A549 (cell line): Measurements from ENCODE around the gene PEA15. TPM values are rescaled to one million over a fixed set of nuclear protein-coding genes. Genes with fewer than 3 reads are reported as not detected.
A peak's percentile ranks its signal among the peaks of the same experiment; 100 is the strongest.

Experiments
- ATAC-seq, 2 experiments: fragments of 200-7000 bp in 1 of 2; fragments of >200 bp in 1 of 2; cut with Nextera tagmentation in 1 of 2; cut with Tn5 transposase in 1 of 2; 3 replicates each; pipeline versions ENCODE4 v1.8.0 to v1.9.1; 2018 to 2020; ENCODE audit warnings: mild to moderate bottlenecking in 1 of 2, moderate library complexity in 1 of 2
- CTCF ChIA-PET: fragments of 300-600 bp; sonication (Branson Sonifier 250); formaldehyde crosslinking; extraction: SDS; loops from one replicate; lab custom pipeline; 2021; ENCODE audit warnings: antibody characterized with exemption, inconsistent platforms; lab: Yijun Ruan, JAX
- POLR2A ChIA-PET: fragments of 350-600 bp; formaldehyde crosslinking; extraction: SDS; loops from one replicate; lab custom pipeline; 2021; ENCODE audit warnings: antibody characterized with exemption, inconsistent platforms; lab: Yijun Ruan, JAX
- DNase-seq, 2 experiments: peaks; one replicate each; pipeline versions ENCODE4 v3.0.0 to v3.0.0-alpha.2; 2011 to 2016; ENCODE audit warnings: low read depth in 1 of 2, low spot score in 1 of 2
- FAIRE-seq: peaks from 2 replicates; lab custom pipeline; 2011; peaks lifted over from hg19 to GRCh38; lab: Jason Lieb, UNC
- H3K27ac ChIP-seq, 2 experiments: fragments of >200 bp; sonication (Bioruptor Twin); formaldehyde crosslinking; 3 replicates each; pipeline ENCODE4 v1.5.1; 2016 to 2017
- H3K4me1 ChIP-seq: fragments of >200 bp; sonication (Bioruptor Twin); formaldehyde crosslinking; 3 replicates; pipeline ENCODE4 v1.6.1; 2016
- H3K4me2 ChIP-seq: fragments of >200 bp; sonication (Bioruptor Twin); formaldehyde crosslinking; 3 replicates; pipeline ENCODE4 v1.6.1; 2016
- H3K4me3 ChIP-seq: fragments of >200 bp; sonication (Bioruptor Twin); formaldehyde crosslinking; 3 replicates; pipeline ENCODE4 v1.5.1; 2016
- H3K9me3 ChIP-seq: fragments of >200 bp; sonication (Bioruptor Twin); formaldehyde crosslinking; 3 replicates; pipeline ENCODE4 v1.6.1; 2016
- BHLHE40 ChIP-seq: IDR thresholded peaks from 2 replicates; pipeline ENCODE4 v1.6.1; 2012; ENCODE audit warnings: low read depth, low read length, inconsistent platforms
- CHD2 ChIP-seq: fragments of 150-350 bp; IDR thresholded peaks from 2 replicates; pipeline ENCODE4 v1.6.1; 2014; ENCODE audit warnings: low read length; ENCODE audit not compliant: partially characterized antibody
- EHF ChIP-seq: fragments of 250-450 bp; sonication (Bioruptor Pico); IDR thresholded peaks from 2 replicates; pipeline ENCODE4 v1.5.0; 2020; ENCODE audit warnings: mild to moderate bottlenecking
- EHMT2 ChIP-seq: fragments of 200-600 bp; sonication (generic); IDR thresholded peaks from 2 replicates; pipeline ENCODE4 v1.6.1; 2016; ENCODE audit warnings: antibody characterized with exemption, low read depth, mild to moderate bottlenecking, moderate library complexity
- ESRRA ChIP-seq: fragments of 150-350 bp; IDR thresholded peaks from 2 replicates; pipeline ENCODE4 v1.6.1; 2014; ENCODE audit warnings: mild to moderate bottlenecking, low read length, borderline replicate concordance
- FOSL2 ChIP-seq, 2 experiments: fragments of 450-650 bp in 1 of 2; fragments of >200 bp in 1 of 2; sonication (Bioruptor Twin) in 1 of 2; formaldehyde crosslinking; IDR thresholded peaks; 2 replicates each; pipeline versions ENCODE4 v1.5.0 to v1.6.1; 2016 to 2020; ENCODE audit warnings: mild to moderate bottlenecking in 1 of 2, moderate library complexity in 1 of 2
- FOXS1 ChIP-seq: fragments of 250-450 bp; sonication (Bioruptor Pico); IDR thresholded peaks from 2 replicates; pipeline ENCODE4 v1.5.0; 2020; ENCODE audit warnings: mild to moderate bottlenecking, moderate library complexity
- HEYL ChIP-seq: fragments of 250-450 bp; sonication (Bioruptor Pico); IDR thresholded peaks from 2 replicates; pipeline ENCODE4 v1.8.0; 2021; ENCODE audit warnings: mild to moderate bottlenecking, moderate library complexity
- HOXA7 ChIP-seq: fragments of 250-450 bp; sonication (Bioruptor Pico); IDR thresholded peaks from 2 replicates; pipeline ENCODE4 v1.5.0; 2020; ENCODE audit warnings: mild to moderate bottlenecking, moderate library complexity
- KDM5A ChIP-seq: fragments of 200-600 bp; sonication (generic); IDR thresholded peaks from 2 replicates; pipeline ENCODE4 v1.6.1; 2016; ENCODE audit warnings: antibody characterized with exemption, mild to moderate bottlenecking
- MAFK ChIP-seq: fragments of 450-650 bp; IDR thresholded peaks from 2 replicates; pipeline ENCODE4 v1.6.1; 2014; ENCODE audit not compliant: partially characterized antibody
- MAZ ChIP-seq: fragments of 150-350 bp; IDR thresholded peaks from 2 replicates; pipeline ENCODE4 v1.6.1; 2014; ENCODE audit warnings: antibody characterized with exemption, low read depth, low read length, borderline replicate concordance
- MYC ChIP-seq: IDR thresholded peaks from 2 replicates; pipeline ENCODE4 v1.6.1; 2012; ENCODE audit warnings: mild to moderate bottlenecking, inconsistent platforms, low read length, improper control_type of control experiment, borderline replicate concordance
- NFE2L2 ChIP-seq: fragments of 150-350 bp; conservative IDR thresholded peaks from 2 replicates; pipeline ENCODE4 v1.6.1; 2014; ENCODE audit warnings: low read length
- NPAS2 ChIP-seq: fragments of 250-450 bp; sonication (Bioruptor Pico); IDR thresholded peaks from 2 replicates; pipeline ENCODE4 v1.8.0; 2022; ENCODE audit warnings: mild to moderate bottlenecking, moderate library complexity, borderline replicate concordance
- POLR2A ChIP-seq: IDR thresholded peaks from 2 replicates; pipeline ENCODE4 v1.6.1; 2012; ENCODE audit warnings: mild to moderate bottlenecking, low read length
- RAD21 ChIP-seq, 2 experiments: fragments of >200 bp in 1 of 2; sonication (Bioruptor Twin) in 1 of 2; formaldehyde crosslinking in 1 of 2; IDR thresholded peaks in 1 of 2; conservative IDR thresholded peaks in 1 of 2; 2 replicates in 1 of 2; 3 replicates in 1 of 2; pipeline ENCODE4 v1.6.1; 2012 to 2018; ENCODE audit warnings: inconsistent platforms in 1 of 2
- TFCP2L1 ChIP-seq: fragments of 250-450 bp; sonication (Bioruptor Pico); IDR thresholded peaks from 2 replicates; pipeline ENCODE4 v1.5.0; 2021; ENCODE audit warnings: mild to moderate bottlenecking
- WGBS: methylation state at CpG from one replicate; pipeline ENCODE4 v1.1.6; 2017; ENCODE audit errors: missing lambda C conversion rate; 5-methylcytosine and 5-hydroxymethylcytosine counted together
- polyA plus RNA-seq, 4 experiments: library from polyadenylated mRNA; depleted of rRNA in 3 of 4; stranded (reverse); fragments of >200 nt; fragmentation: RNase III in 1 of 4; extraction: RNeasy Plus Mini Kit Qiagen cat#74134 plus additional on column Dnase treatment in 1 of 4; gene quantifications; 2 replicates in 3 of 4; 3 replicates in 1 of 4; pipeline ENCODE4 v1.2.3, GENCODE V29; 2011 to 2017
- TF ChIP-seq, protein P1 (sequence below): fragments of 200-600 bp; sonication (generic); IDR thresholded peaks from 2 replicates; pipeline ENCODE4 v1.6.1; 2016; ENCODE audit warnings: antibody characterized with exemption, mild to moderate bottlenecking, moderate library complexity
- TF ChIP-seq, protein P2 (sequence below): IDR thresholded peaks from 2 replicates; pipeline ENCODE4 v1.6.1; 2012; ENCODE audit warnings: low read depth, borderline replicate concordance
- TF ChIP-seq, protein P3 (sequence below): fragments of >200 bp; sonication (Bioruptor Twin); formaldehyde crosslinking; IDR thresholded peaks from 3 replicates; pipeline ENCODE4 v1.6.1; 2016
- TF ChIP-seq, protein P4 (sequence below): fragments of 150-350 bp; IDR thresholded peaks from 2 replicates; pipeline ENCODE4 v1.6.1; 2014; ENCODE audit warnings: low read depth, mild to moderate bottlenecking, low read length
- TF ChIP-seq, protein P5 (sequence below): fragments of 250-450 bp; sonication (Bioruptor Pico); IDR thresholded peaks from 2 replicates; pipeline ENCODE4 v1.5.0; 2020; ENCODE audit warnings: low read depth, mild to moderate bottlenecking, moderate library complexity

The PEA15 gene
- polyA plus RNA-seq, 2 of the 4 experiments (the other 2 are of a cell fraction): 115 to 136 TPM

DNA sequence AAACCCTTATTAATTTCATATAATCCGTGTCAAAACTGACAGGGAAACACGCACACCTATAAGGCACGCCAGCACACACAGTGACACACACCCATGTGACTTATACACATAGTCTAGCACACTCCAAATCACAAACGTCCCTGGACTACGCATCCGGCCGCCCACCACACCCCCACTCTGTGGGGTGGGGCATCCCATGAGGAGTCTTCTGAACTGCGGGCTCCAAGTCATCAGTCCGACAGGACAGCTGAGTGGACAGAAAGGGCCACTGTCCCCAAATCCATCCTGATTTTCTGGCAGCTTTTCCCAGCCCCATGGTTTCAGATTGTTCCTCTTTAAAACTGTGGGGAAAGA lies 829 bp downstream of the PEA15 start:
- WGBS: 2% methylated on average over 9 of the region's 9 CpGs
- H3K4me1 ChIP-seq: peaks cover 45% of the 10 kb centered on the region
- DNase-seq (peak; percentile 48 to 66), FAIRE-seq (no peak), ATAC-seq (peak; percentile 68 to 76)
- ChIA-PET CTCF (interaction anchor here (1.1 to 7.6 kb wide), 5 partner anchors 10 to 104 kb away, joined by 4 to 86 read pairs (median 43); partner anchors contain the start of gene CASQ1), POLR2A (no interaction called here)
- H3K4me3 ChIP-seq: peak overlapping the region; percentile 88
- H3K9me3 ChIP-seq: no peaks in the 10 kb centered on the region
- peak overlapping the region; percentile 89 to 96 for H3K27ac ChIP-seq
- TF ChIP-seq TFCP2L1: no peak
- no peak for TF ChIP-seq KDM5A
- no peak for TF ChIP-seq NFE2L2
- TF ChIP-seq, protein P1, sequence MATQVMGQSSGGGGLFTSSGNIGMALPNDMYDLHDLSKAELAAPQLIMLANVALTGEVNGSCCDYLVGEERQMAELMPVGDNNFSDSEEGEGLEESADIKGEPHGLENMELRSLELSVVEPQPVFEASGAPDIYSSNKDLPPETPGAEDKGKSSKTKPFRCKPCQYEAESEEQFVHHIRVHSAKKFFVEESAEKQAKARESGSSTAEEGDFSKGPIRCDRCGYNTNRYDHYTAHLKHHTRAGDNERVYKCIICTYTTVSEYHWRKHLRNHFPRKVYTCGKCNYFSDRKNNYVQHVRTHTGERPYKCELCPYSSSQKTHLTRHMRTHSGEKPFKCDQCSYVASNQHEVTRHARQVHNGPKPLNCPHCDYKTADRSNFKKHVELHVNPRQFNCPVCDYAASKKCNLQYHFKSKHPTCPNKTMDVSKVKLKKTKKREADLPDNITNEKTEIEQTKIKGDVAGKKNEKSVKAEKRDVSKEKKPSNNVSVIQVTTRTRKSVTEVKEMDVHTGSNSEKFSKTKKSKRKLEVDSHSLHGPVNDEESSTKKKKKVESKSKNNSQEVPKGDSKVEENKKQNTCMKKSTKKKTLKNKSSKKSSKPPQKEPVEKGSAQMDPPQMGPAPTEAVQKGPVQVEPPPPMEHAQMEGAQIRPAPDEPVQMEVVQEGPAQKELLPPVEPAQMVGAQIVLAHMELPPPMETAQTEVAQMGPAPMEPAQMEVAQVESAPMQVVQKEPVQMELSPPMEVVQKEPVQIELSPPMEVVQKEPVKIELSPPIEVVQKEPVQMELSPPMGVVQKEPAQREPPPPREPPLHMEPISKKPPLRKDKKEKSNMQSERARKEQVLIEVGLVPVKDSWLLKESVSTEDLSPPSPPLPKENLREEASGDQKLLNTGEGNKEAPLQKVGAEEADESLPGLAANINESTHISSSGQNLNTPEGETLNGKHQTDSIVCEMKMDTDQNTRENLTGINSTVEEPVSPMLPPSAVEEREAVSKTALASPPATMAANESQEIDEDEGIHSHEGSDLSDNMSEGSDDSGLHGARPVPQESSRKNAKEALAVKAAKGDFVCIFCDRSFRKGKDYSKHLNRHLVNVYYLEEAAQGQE: no peak
- TF ChIP-seq, protein P2, sequence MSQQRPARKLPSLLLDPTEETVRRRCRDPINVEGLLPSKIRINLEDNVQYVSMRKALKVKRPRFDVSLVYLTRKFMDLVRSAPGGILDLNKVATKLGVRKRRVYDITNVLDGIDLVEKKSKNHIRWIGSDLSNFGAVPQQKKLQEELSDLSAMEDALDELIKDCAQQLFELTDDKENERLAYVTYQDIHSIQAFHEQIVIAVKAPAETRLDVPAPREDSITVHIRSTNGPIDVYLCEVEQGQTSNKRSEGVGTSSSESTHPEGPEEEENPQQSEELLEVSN: no peak
- 0 out of 2 replicates have a peak, but pooled peaks have one; percentile 9 for TF ChIP-seq MYC
- TF ChIP-seq EHMT2: no peak
- TF ChIP-seq, protein P3, sequence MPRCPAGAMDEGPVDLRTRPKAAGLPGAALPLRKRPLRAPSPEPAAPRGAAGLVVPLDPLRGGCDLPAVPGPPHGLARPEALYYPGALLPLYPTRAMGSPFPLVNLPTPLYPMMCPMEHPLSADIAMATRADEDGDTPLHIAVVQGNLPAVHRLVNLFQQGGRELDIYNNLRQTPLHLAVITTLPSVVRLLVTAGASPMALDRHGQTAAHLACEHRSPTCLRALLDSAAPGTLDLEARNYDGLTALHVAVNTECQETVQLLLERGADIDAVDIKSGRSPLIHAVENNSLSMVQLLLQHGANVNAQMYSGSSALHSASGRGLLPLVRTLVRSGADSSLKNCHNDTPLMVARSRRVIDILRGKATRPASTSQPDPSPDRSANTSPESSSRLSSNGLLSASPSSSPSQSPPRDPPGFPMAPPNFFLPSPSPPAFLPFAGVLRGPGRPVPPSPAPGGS: no peak
- peak; percentile 59 for TF ChIP-seq MAFK
- TF ChIP-seq HEYL: no peak
- no peak for TF ChIP-seq EHF
- 0 out of 2 replicates have a peak, but pooled peaks have one; percentile 3 for TF ChIP-seq BHLHE40
- peak overlapping the region; percentile 98 for H3K4me2 ChIP-seq

DNA sequence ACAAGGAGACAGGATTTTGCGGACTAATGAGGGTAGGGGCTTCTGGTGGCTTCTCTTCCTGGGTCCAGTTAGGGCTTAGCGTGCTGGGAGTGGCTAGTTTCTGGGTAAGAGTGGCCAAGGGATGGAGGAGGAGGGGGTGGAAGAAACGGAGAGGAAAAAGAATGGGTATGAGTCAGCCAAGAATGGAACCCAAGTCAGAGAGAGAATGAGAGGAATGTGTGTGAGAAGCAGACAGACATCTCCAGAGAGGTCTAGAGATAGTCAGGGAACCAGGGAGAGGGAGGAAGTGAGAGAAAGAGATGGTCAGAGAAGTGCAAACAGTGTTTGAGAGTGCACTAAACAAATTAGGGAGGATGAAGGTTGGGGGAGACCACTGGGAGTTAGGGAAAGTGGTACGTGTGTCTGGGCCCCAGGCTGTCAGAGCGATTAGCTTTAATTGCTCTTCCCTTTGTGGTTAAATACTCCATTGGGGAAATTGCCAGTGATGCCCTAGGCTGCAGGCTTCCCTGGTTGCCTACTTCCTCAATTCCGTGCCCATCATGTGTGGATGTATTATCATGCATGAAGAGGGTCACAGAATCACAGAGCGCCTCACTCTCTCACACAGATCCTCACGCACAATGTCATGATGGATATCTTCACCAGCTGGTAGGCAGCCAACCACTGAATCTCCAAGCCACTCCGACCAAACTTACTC lies 1.4 kb downstream of the PEA15 start:
- peak; percentile 40 to 69 for ATAC-seq
- DNase-seq: peak; percentile 50 to 71
- WGBS: 65% methylated on average over 9 of the region's 9 CpGs
- peak overlapping the region; percentile 89 to 96 for H3K27ac ChIP-seq
- no peak for TF ChIP-seq MYC
- TF ChIP-seq FOSL2 (IDR thresholded peaks at IDR 0.05): no peak
- peak; percentile 63 for TF ChIP-seq FOSL2 (CRISPR knock-in tag; IDR thresholded peaks at IDR 0.05)
- TF ChIP-seq, all 56 proteins: peak for 1
- CTCF ChIA-PET: interaction anchor here (1.1 to 7.6 kb wide), 7 partner anchors 7 to 105 kb away, joined by 4 to 86 read pairs (median 27); partner anchors contain the start of gene CASQ1
- peaks cover 45% of the 10 kb centered on the region for H3K4me1 ChIP-seq
- POLR2A ChIA-PET: no interaction called here
- H3K9me3 ChIP-seq: no peaks in the 10 kb centered on the region
- no peak for FAIRE-seq
- peak overlapping the region; percentile 98 for H3K4me2 ChIP-seq
- peak overlapping the region; percentile 88 for H3K4me3 ChIP-seq

DNA sequence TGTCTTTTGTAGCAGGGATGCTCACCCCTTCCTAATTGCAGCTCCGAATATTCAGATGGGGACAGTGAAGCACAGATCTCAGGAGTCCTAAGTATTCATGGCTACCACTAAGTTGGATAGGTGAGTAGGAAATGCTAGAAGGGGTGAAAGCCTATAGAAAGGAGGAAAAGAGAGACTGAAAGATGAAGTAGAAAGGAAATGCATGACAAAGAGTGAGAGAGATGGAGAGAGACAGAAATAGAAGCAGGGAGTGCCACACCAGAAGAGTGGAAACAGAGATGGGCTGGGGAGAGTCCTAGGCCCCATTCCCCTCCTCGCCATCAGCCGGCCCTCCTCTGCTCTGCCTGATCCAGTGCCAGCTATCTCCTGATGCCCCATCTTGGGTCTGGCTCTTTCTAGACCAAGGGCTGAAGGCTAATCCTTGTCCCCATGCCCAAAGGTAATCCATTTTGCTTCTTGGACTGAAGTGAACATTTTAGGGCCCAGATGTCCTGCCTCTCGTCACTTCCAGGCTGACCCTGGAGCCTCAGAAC lies 2.0 kb downstream of the PEA15 start:
- Histone ChIP-seq H3K4me2 (peak overlapping the region; percentile 98), H3K27ac (peak overlapping the region in 1 of 2 experiments; percentile 96; a peak in 3 of 6 replicates), H3K4me3 (no peak overlapping the region), H3K9me3 (no peaks in the 10 kb centered on the region), H3K4me1 (peaks cover 45% of the 10 kb centered on the region)
- DNase-seq: no peak
- FAIRE-seq: no peak
- WGBS: 86% methylated on average over 4 of the region's 4 CpGs
- TF ChIP-seq NPAS2 (CRISPR knock-in tag) (no peak), CHD2 (no peak), RAD21 (conservative IDR thresholded peaks at IDR 0.05 in 1 of 2, IDR thresholded peaks at IDR 0.05 in 1 of 2) (no peak), FOXS1 (no peak), MAZ (no peak), KDM5A (no peak), HOXA7 (CRISPR knock-in tag) (no peak), POLR2A (no peak), ESRRA (no peak)
- TF ChIP-seq, protein P4, sequence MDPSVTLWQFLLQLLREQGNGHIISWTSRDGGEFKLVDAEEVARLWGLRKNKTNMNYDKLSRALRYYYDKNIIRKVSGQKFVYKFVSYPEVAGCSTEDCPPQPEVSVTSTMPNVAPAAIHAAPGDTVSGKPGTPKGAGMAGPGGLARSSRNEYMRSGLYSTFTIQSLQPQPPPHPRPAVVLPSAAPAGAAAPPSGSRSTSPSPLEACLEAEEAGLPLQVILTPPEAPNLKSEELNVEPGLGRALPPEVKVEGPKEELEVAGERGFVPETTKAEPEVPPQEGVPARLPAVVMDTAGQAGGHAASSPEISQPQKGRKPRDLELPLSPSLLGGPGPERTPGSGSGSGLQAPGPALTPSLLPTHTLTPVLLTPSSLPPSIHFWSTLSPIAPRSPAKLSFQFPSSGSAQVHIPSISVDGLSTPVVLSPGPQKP: no peak
- TF ChIP-seq, protein P5, sequence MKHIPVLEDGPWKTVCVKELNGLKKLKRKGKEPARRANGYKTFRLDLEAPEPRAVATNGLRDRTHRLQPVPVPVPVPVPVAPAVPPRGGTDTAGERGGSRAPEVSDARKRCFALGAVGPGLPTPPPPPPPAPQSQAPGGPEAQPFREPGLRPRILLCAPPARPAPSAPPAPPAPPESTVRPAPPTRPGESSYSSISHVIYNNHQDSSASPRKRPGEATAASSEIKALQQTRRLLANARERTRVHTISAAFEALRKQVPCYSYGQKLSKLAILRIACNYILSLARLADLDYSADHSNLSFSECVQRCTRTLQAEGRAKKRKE (CRISPR knock-in tag): no peak
- ChIA-PET POLR2A (no interaction called here), CTCF (interaction anchor here (1.5 to 7.6 kb wide), 7 partner anchors 8 to 122 kb away, joined by 4 to 52 read pairs (median 18); no protein-coding TSS in a partner anchor)
- no peak for ATAC-seq
